BE2C (cell line): Measurements from ENCODE around the gene MAST2.

ENCODE experiments used
- DNase-seq: peaks from one replicate; pipeline ENCODE4 v3.0.0-alpha.2; 2020
- H3K27me3 ChIP-seq: fragments of 250-450 bp; sonication (Bioruptor Pico); 2 replicates; pipeline ENCODE4 v1.5.1; 2020; ENCODE audit warnings: mild to moderate bottlenecking
- H3K36me3 ChIP-seq: fragments of 250-450 bp; sonication (Bioruptor Pico); 2 replicates; pipeline ENCODE4 v1.5.1; 2020; ENCODE audit warnings: mild to moderate bottlenecking
- H3K4me1 ChIP-seq: fragments of 250-450 bp; sonication (Bioruptor Pico); 2 replicates; pipeline ENCODE4 v1.5.1; 2020
- H3K4me3 ChIP-seq: 2 replicates; pipeline ENCODE4 v1.5.1; 2011; ENCODE audit warnings: low read depth, low read length
- H3K9me3 ChIP-seq: fragments of 250-450 bp; sonication (Bioruptor Pico); 2 replicates; pipeline ENCODE4 v1.5.1; 2020
- CTCF ChIP-seq: IDR thresholded peaks from 2 replicates; pipeline ENCODE4 v1.5.1; 2012; ENCODE audit warnings: mild to moderate bottlenecking, low read depth, low read length

The MAST2 gene

GRCh38 chr1:45979074-45979777, 175.8 kb downstream of the MAST2 start:
- TF ChIP-seq CTCF: no peak
- H3K27me3 ChIP-seq: no peaks in the 10 kb centered on the region
- H3K36me3 ChIP-seq: no peaks in the 10 kb centered on the region
- H3K4me3 ChIP-seq: no peak overlapping the region
- no peak for DNase-seq
- H3K4me1 ChIP-seq: no peaks in the 10 kb centered on the region
- H3K9me3 ChIP-seq: no peaks in the 10 kb centered on the region

DNA sequence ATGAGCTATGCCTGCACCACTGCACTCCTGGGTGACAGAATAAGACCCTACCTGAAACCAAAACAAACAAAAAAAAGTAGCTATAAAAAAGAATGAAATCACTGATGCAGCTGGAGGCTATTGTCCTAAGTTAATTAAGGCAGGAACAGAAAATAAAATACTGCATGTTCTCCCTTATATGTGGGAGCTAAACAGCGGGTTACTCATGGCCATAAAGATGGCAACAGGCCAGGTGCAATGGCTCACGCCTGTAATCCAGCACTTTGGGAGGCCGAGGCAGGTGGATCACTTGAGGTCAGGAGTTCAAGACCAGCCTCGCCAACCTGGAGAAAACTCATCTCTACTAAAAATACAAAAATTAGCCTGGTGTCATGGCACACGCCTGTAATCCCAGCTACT, 176.4 kb downstream of the MAST2 start:
- H3K36me3 ChIP-seq: no peaks in the 10 kb centered on the region
- no peak for DNase-seq
- H3K9me3 ChIP-seq: no peaks in the 10 kb centered on the region
- H3K27me3 ChIP-seq: no peaks in the 10 kb centered on the region
- no peak overlapping the region for H3K4me3 ChIP-seq
- H3K4me1 ChIP-seq: no peaks in the 10 kb centered on the region
- TF ChIP-seq CTCF: no peak

DNA sequence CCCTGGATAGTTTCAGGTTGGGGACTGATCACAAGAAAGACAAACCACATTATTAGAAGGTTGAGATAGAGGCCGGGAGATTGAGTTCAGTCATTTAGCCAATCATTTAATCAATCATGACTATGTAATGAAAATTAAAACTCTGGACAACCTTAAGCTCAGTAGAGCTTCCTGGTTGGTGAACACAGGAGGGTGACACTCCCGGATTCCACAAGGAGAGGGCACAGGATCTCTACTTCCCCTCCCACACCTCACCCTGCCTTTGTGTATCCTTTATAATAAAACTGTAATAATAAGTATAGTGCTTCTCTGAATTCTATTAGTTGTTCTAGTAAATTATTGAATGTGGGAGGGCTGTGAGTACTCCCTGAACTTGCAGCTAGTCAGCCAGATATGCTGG, 178.9 kb downstream of the MAST2 start:
- Histone ChIP-seq H3K4me1 (no peaks in the 10 kb centered on the region), H3K9me3 (no peaks in the 10 kb centered on the region), H3K4me3 (no peak overlapping the region), H3K36me3 (no peaks in the 10 kb centered on the region), H3K27me3 (no peaks in the 10 kb centered on the region)
- no peak for DNase-seq
- TF ChIP-seq CTCF: no peak

- no peaks in the 10 kb centered on the region for H3K27me3 ChIP-seq
- H3K4me3 ChIP-seq: no peak overlapping the region
- no peaks in the 10 kb centered on the region for H3K9me3 ChIP-seq
- no peak for DNase-seq
- no peaks in the 10 kb centered on the region for H3K36me3 ChIP-seq
- TF ChIP-seq CTCF: no peak
- H3K4me1 ChIP-seq: no peaks in the 10 kb centered on the region
Observed at GRCh38 chr1:45983967-45984366, 180.6 kb downstream of the MAST2 start.

GRCh38 chr1:45987204-45987603, 183.8 kb downstream of the MAST2 start:
- DNase-seq: no peak
- no peaks in the 10 kb centered on the region for H3K36me3 ChIP-seq
- no peak for TF ChIP-seq CTCF
- H3K27me3 ChIP-seq: no peaks in the 10 kb centered on the region
- no peak overlapping the region for H3K4me3 ChIP-seq
- H3K4me1 ChIP-seq: no peaks in the 10 kb centered on the region
- no peaks in the 10 kb centered on the region for H3K9me3 ChIP-seq

DNA sequence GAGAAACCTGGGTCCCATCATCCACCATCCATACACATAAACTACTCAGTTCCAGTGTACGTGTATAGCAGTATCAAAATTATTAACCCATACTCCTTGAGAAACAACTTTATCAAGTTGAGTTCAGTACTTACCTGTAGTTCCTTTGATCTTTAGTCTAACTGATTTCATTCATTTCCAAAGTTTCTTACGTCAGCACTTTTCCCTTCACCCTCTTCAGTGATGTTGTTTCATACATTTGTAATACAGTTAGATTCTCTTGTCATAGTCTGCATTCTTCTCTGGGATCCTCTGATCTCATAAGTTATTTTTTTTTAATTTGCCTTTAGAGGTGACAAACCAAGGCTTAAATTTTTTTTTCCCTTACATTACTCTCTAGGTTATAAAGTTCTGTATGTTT, 185.8 kb downstream of the MAST2 start:
- Histone ChIP-seq H3K36me3 (no peaks in the 10 kb centered on the region), H3K4me3 (no peak overlapping the region), H3K27me3 (no peaks in the 10 kb centered on the region), H3K9me3 (no peaks in the 10 kb centered on the region), H3K4me1 (no peaks in the 10 kb centered on the region)
- no peak for DNase-seq
- no peak for TF ChIP-seq CTCF
